CD14-positive monocyte (primary cell): ENCODE data around the gene MARCHF9. TPM values are rescaled to one million over a fixed set of nuclear protein-coding genes. Genes with fewer than 3 reads are reported as not detected.

ENCODE experiments used
- DNase-seq, 3 donors: peaks; one replicate each; pipeline ENCODE4 v3.0.0-alpha.2; 2011 to 2022
- H2AFZ ChIP-seq: 2 replicates; pipeline ENCODE4 v1.6.0; 2012; ENCODE audit warnings: mild to moderate bottlenecking, low read depth, low read length, inconsistent platforms; ENCODE audit not compliant: insufficient read depth, poor library complexity, severe bottlenecking
- H3K27ac ChIP-seq, 2 donors: 1 replicate in 1 of 2; 2 replicates in 1 of 2; pipeline ENCODE4 v1.5.1; 2012 to 2013; ENCODE audit warnings: low read length in 2 of 2, control low read depth in 1 of 2, inconsistent platforms in 1 of 2, low read depth in 1 of 2, mild to moderate bottlenecking in 1 of 2
- H3K27me3 ChIP-seq, 2 donors: one replicate each; pipeline versions ENCODE4 v1.6.0 to v1.6.1; 2011 to 2013; ENCODE audit warnings: low read length in 2 of 2; ENCODE audit not compliant: control insufficient read depth in 2 of 2, insufficient read depth in 2 of 2
- H3K36me3 ChIP-seq, 2 donors: replicated peaks in 1 of 2; 1 replicate in 1 of 2; 2 replicates in 1 of 2; pipeline versions ENCODE4 v1.5.1 to v1.6.1; 2012 to 2013; ENCODE audit warnings: low read length in 2 of 2, control low read depth in 1 of 2, inconsistent platforms in 1 of 2, mild to moderate bottlenecking in 1 of 2; ENCODE audit not compliant: insufficient read depth in 2 of 2, control insufficient read depth in 1 of 2
- H3K4me1 ChIP-seq, 2 donors: 1 replicate in 1 of 2; 2 replicates in 1 of 2; pipeline versions ENCODE4 v1.5.1 to v1.6.1; 2012 to 2013; ENCODE audit warnings: low read length in 2 of 2, control low read depth in 1 of 2, inconsistent platforms in 1 of 2, mild to moderate bottlenecking in 1 of 2, moderate library complexity in 1 of 2; ENCODE audit not compliant: insufficient read depth in 2 of 2, control insufficient read depth in 1 of 2
- H3K4me2 ChIP-seq: replicated peaks from 2 replicates; pipeline ENCODE3; 2012; ENCODE audit warnings: low read length, moderate library complexity, mild to moderate bottlenecking; ENCODE audit not compliant: poor library complexity, severe bottlenecking; ENCODE audit errors: extremely low read depth
- H3K4me3 ChIP-seq, 3 experiments: fragments of 200-600 bp in 1 of 3; sonication (generic) in 1 of 3; replicated peaks in 1 of 3; 1 replicate in 2 of 3; 2 replicates in 1 of 3; pipeline ENCODE4 v1.5.1; 2011 to 2013; ENCODE audit warnings: low read length in 3 of 3, mild to moderate bottlenecking in 3 of 3, control low read depth in 2 of 3, low read depth in 2 of 3, inconsistent platforms in 1 of 3, moderate library complexity in 1 of 3
- H3K79me2 ChIP-seq: 2 replicates; pipeline ENCODE4 v1.6.0; 2012; ENCODE audit warnings: mild to moderate bottlenecking, control low read depth, inconsistent platforms, low read length, moderate library complexity; ENCODE audit not compliant: insufficient read depth
- H3K9ac ChIP-seq: 2 replicates; pipeline ENCODE4 v1.6.0; 2017; ENCODE audit warnings: low read length, mild to moderate bottlenecking; ENCODE audit not compliant: insufficient read depth, poor library complexity, severe bottlenecking
- H3K9me3 ChIP-seq, 2 donors: replicated peaks in 1 of 2; 1 replicate in 1 of 2; 2 replicates in 1 of 2; pipeline versions ENCODE4 v1.5.1 to v1.6.1; 2012 to 2013; ENCODE audit warnings: low read length in 2 of 2, control low read depth in 1 of 2; ENCODE audit not compliant: control insufficient read depth in 1 of 2, insufficient read depth in 1 of 2
- H4K20me1 ChIP-seq: 2 replicates; pipeline ENCODE4 v1.6.0; 2012; ENCODE audit warnings: mild to moderate bottlenecking, low read length, control low read depth, moderate library complexity; ENCODE audit not compliant: insufficient read depth
- H3K27ac Mint-ChIP-seq, 7 donors: one replicate each; pipeline ENCODE4 v1.8.0; 2020; ENCODE audit warnings: mild to moderate bottlenecking in 7 of 7, mixed read lengths in 7 of 7, moderate library complexity in 6 of 7, inconsistent platforms in 2 of 7
- H3K27me3 Mint-ChIP-seq, 3 donors: one replicate each; pipeline ENCODE4 v1.8.0; 2021 to 2022; ENCODE audit warnings: low read depth in 3 of 3, mild to moderate bottlenecking in 3 of 3, mixed read lengths in 3 of 3, moderate library complexity in 3 of 3, inconsistent platforms in 1 of 3
- H3K36me3 Mint-ChIP-seq, 2 donors: one replicate each; pipeline ENCODE4 v1.8.0; 2020; ENCODE audit warnings: mixed read lengths in 2 of 2, inconsistent platforms in 1 of 2, mild to moderate bottlenecking in 1 of 2
- H3K4me1 Mint-ChIP-seq: one replicate; pipeline ENCODE4 v1.8.0; 2020; ENCODE audit warnings: mild to moderate bottlenecking, mixed read lengths
- H3K4me3 Mint-ChIP-seq, 2 donors: one replicate each; pipeline ENCODE4 v1.8.0; 2020; ENCODE audit warnings: mild to moderate bottlenecking in 2 of 2, mixed read lengths in 2 of 2, moderate library complexity in 1 of 2
- H3K9me3 Mint-ChIP-seq, 7 donors: one replicate each; pipeline ENCODE4 v1.8.0; 2020 to 2022; ENCODE audit warnings: mixed read lengths in 7 of 7, mild to moderate bottlenecking in 6 of 7, moderate library complexity in 6 of 7, inconsistent platforms in 2 of 7
- WGBS: methylation state at CpG from one replicate; pipeline ENCODE4 v1.1.5; 2013; ENCODE audit warnings: missing lambda C conversion rate; ENCODE audit not compliant: insufficient coverage; 5-methylcytosine and 5-hydroxymethylcytosine counted together
- intact Hi-C, 2 donors: fragments of 100-400 bp; cut with micrococcal nuclease; formaldehyde crosslinking; loops; one replicate each; pipeline versions ENCODE4 v1.15.0 to v1.15.1; 2023
- polyA plus RNA-seq, 3 donors: library from polyadenylated mRNA; depleted of rRNA in 1 of 3; unstranded in 2 of 3; stranded (reverse) in 1 of 3; fragments of 300-500 nt in 2 of 3; fragments of >200 nt in 1 of 3; fragmentation: Illumina TruSeq in 2 of 3; gene quantifications; 1 replicate in 2 of 3; 2 replicates in 1 of 3; pipeline ENCODE4 v1.2.3, GENCODE V29; 2012 to 2021
- TF ChIP-seq, protein P1 (sequence below): fragments of 200-600 bp; IDR thresholded peaks from one replicate; pipeline ENCODE4 v1.8.0; 2022; ENCODE audit warnings: antibody characterized with exemption, mild to moderate bottlenecking

The MARCHF9 gene
- polyA plus RNA-seq, 3 donors: 0.14 to 9.5 (median 0.23) TPM

DNA sequence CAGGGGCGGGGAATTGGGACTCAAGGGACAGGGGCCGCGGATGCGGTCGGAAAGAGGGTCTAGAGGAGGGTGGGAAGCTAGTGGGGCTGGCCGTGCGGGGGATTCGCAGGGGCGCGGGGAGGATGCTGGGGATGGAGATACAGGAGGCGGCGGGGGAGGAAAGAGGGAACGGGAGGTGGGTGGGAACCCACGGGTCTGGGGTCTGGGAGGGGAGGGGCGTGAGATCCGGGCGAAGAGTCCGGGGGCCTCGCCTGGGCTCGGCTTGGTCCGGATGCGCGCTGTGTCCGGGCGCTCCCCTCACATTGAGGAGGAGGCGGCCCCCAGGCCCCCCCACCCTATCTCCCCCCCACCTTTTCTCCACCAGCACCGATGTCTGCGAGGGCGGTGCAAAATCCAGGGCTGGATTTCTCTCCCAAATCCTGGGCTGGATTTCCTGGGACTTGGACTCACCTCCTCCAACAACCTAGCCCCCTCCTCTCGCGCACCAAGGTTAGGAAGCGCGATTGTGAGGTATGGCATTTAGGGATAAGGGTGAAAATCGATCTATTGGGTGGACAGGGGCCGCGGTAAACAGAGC, 16.2 kb upstream of the MARCHF9 start, which contains the start of gene AGAP2:
Gene AGAP2 (minus strand): TSS at position 82 of the 577 bp plus-strand sequence. CDS start 496 bp downstream, outside the sequence.
- intact Hi-C loops: no loop called here
- H3K4me3 ChIP-seq: no peak within 1 kb of the TSS
- no peak for DNase-seq
- H3K36me3 Mint-ChIP-seq: peaks cover 19 to 26% of the 10 kb centered on the region in 2 donors
- peaks cover 25 to 29% of the 10 kb centered on the region in 2 donors for H3K4me1 ChIP-seq
- peaks cover 13 to 23% of the 10 kb centered on the region in 2 donors for H3K36me3 ChIP-seq
- H2AFZ ChIP-seq: no peak within 1 kb of the TSS
- H3K27ac ChIP-seq: no peak within 1 kb of the TSS
- H3K9me3 ChIP-seq: no peaks in the 10 kb centered on the region
- H3K27ac Mint-ChIP-seq: peak within 1 kb of the TSS in 1 of 7 donors; percentile 62
- peaks cover 26% of the 10 kb centered on the region for H3K79me2 ChIP-seq
- H3K27me3 ChIP-seq: no peaks in the 10 kb centered on the region
- H3K4me3 Mint-ChIP-seq: no peak within 1 kb of the TSS
- TF ChIP-seq, protein P1, sequence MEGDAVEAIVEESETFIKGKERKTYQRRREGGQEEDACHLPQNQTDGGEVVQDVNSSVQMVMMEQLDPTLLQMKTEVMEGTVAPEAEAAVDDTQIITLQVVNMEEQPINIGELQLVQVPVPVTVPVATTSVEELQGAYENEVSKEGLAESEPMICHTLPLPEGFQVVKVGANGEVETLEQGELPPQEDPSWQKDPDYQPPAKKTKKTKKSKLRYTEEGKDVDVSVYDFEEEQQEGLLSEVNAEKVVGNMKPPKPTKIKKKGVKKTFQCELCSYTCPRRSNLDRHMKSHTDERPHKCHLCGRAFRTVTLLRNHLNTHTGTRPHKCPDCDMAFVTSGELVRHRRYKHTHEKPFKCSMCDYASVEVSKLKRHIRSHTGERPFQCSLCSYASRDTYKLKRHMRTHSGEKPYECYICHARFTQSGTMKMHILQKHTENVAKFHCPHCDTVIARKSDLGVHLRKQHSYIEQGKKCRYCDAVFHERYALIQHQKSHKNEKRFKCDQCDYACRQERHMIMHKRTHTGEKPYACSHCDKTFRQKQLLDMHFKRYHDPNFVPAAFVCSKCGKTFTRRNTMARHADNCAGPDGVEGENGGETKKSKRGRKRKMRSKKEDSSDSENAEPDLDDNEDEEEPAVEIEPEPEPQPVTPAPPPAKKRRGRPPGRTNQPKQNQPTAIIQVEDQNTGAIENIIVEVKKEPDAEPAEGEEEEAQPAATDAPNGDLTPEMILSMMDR: no peak
- H3K4me1 Mint-ChIP-seq: peaks cover 35% of the 10 kb centered on the region
- H3K9ac ChIP-seq: no peak within 1 kb of the TSS
- no peaks in the 10 kb centered on the region for H3K9me3 Mint-ChIP-seq
- H4K20me1 ChIP-seq: no peaks in the 10 kb centered on the region
- no peak within 1 kb of the TSS for H3K4me2 ChIP-seq
- WGBS: 80% methylated on average over 13 of the region's 36 CpGs
- H3K27me3 Mint-ChIP-seq: no peaks in the 10 kb centered on the region

DNA sequence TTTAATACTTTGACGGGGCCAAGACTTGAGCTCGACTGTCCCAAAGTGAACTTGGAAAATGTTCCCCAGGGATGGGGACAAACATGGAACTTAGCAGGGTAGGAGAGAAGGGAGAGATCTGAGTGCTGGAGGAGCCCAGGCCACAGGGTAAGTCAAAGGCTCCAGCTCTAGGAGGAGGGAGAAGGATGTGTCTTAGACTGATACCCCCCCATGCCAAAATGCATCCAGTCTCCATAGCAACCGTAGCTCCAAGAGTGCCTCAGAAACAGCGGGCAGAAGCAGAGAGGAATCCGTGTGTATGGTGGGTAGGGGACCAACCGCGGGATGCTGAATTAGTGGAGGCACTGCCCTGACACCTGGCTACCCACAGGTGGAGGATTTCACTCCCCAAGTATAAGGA, 15.5 kb upstream of the MARCHF9 start:
- Mint-ChIP-seq H3K4me3 (no peak overlapping the region), H3K9me3 (no peaks in the 10 kb centered on the region), H3K27me3 (peaks cover 0 to under 1% (median 0%) of the 10 kb centered on the region in 3 donors), H3K36me3 (peaks cover 13 to 20% of the 10 kb centered on the region in 2 donors), H3K27ac (peak overlapping the region in 1 of 7 donors; percentile 62), H3K4me1 (peaks cover 41% of the 10 kb centered on the region)
- no peak for DNase-seq
- TF ChIP-seq, protein P1: no peak
- Histone ChIP-seq H3K36me3 (peaks cover 6 to 17% of the 10 kb centered on the region in 2 donors), H3K27me3 (no peaks in the 10 kb centered on the region), H4K20me1 (no peaks in the 10 kb centered on the region), H2AFZ (no peak overlapping the region), H3K4me1 (peaks cover 32 to 35% of the 10 kb centered on the region in 2 donors), H3K79me2 (peaks cover 26% of the 10 kb centered on the region), H3K4me3 (no peak overlapping the region), H3K4me2 (no peak overlapping the region), H3K9ac (no peak overlapping the region), H3K27ac (no peak overlapping the region), H3K9me3 (no peaks in the 10 kb centered on the region)
- intact Hi-C loops: no loop called here
- no CpG with 5 or more reads among the region's 7 CpGs for WGBS
